Pancreas (tissue), 10 donors: Measurements from ENCODE around the gene TGM6. TPM values are rescaled to one million over a fixed set of nuclear protein-coding genes. Genes with fewer than 3 reads are reported as not detected.
A peak's percentile ranks its signal among the peaks of the same experiment; 100 is the strongest.

Experiments used
- ATAC-seq, 4 donors: fragments of 200-7000 bp; cut with Tn5 transposase; one replicate each; pipeline versions ENCODE4 v1.8.0 to v1.9.1; 2020; ENCODE audit warnings: mild to moderate bottlenecking in 4 of 4, moderate library complexity in 4 of 4
- DNase-seq, 6 donors: peaks; one replicate each; pipeline ENCODE4 v3.0.0-alpha.2; 2020
- FAIRE-seq: peaks from 2 replicates; lab custom pipeline; 2012; peaks lifted over from hg19 to GRCh38; lab: Jason Lieb, UNC
- H3K27ac ChIP-seq, 4 donors: fragments of 200-600 bp; sonication (generic); 1 replicate in 3 of 4; 2 replicates in 1 of 4; pipeline versions ENCODE4 v1.5.0 to v1.8.0; 2020
- H3K27me3 ChIP-seq, 4 donors: fragments of 200-600 bp; one replicate each; pipeline ENCODE4 v1.8.0; 2021
- H3K36me3 ChIP-seq, 3 donors: fragments of 200-600 bp; sonication (generic) in 1 of 3; one replicate each; pipeline versions ENCODE4 v1.5.0 to v1.8.0; 2020 to 2021
- H3K4me1 ChIP-seq, 3 donors: fragments of 200-600 bp; one replicate each; pipeline ENCODE4 v1.8.0; 2021
- H3K4me3 ChIP-seq, 4 donors: fragments of 200-600 bp; sonication (generic) in 2 of 4; one replicate each; pipeline versions ENCODE4 v1.5.0 to v1.8.0; 2020 to 2021
- H3K9me3 ChIP-seq, 4 donors: fragments of 200-600 bp; one replicate each; pipeline ENCODE4 v1.8.0; 2021
- CTCF ChIP-seq, 4 donors: fragments of 200-600 bp; sonication (generic) in 3 of 4; IDR thresholded peaks; one replicate each; pipeline versions ENCODE4 v1.5.0 to v1.8.0; 2021; ENCODE audit warnings: antibody characterized with exemption in 4 of 4
- WGBS, 2 donors: extraction: QIAGEN DNeasy Blood & Tissue Kit; methylation state at CpG; one replicate each; pipeline ENCODE4 v1.1.7; 2013; 5-methylcytosine and 5-hydroxymethylcytosine counted together
- intact Hi-C, 3 donors: fragments of 100-400 bp; cut with DNase I; formaldehyde crosslinking; loops; one replicate each; pipeline versions ENCODE4 v1.11.1 to v1.14.2; 2022
- polyA plus RNA-seq, 2 donors: library from polyadenylated mRNA; stranded (reverse); fragments of 200-250 nt; gene quantifications; one replicate each; pipeline ENCODE4 v1.2.3, GENCODE V29; 2013
- total RNA-seq, 6 donors: library from RNA; stranded (reverse); fragmentation: NEBNext Ultra II Directional in 4 of 6; extraction: Animal tissue kit (Norgen Biotek cat#: 25700) in 4 of 6; gene quantifications; one replicate each; pipeline versions ENCODE4 v1.2.1 to v1.2.4, GENCODE V29; 2021 to 2023
- donor health status: healthy with polysubstance abuse.
- donor health status: DM: no; HTN: no; CAD: no; lungs with moderate emphysema.
- donor health status: DM: no; HTN: no; CAD: no.
- donor health status: control.
- donor health status: control.
- donor health status: Bipolar disorder and iron deficiency.
- donor health status: DM: yes; HTN: yes; CAD: no.
- donor health status: DM: no; HTN: no; CAD: no.
- donor health status: DM: no; HTN: no; CAD: no.
- donor health status: DM: yes; HTN: yes; CAD: no.

The TGM6 gene
- total and polyA plus RNA-seq, 8 donors: not detected

GRCh38 chr20:2465100-2465499 lies 84.4 kb downstream of the TGM6 start:
- Histone ChIP-seq H3K36me3 (peaks cover 17 to 72% (median 57%) of the 10 kb centered on the region in 3 donors), H3K4me3 (no peak overlapping the region), H3K4me1 (peaks cover 0 to 15% (median 10%) of the 10 kb centered on the region in 3 donors), H3K27ac (no peak overlapping the region), H3K27me3 (no peaks in the 10 kb centered on the region), H3K9me3 (no peaks in the 10 kb centered on the region)
- 96 to 98% methylated on average over 6 of the region's 6 CpGs for WGBS, 2 donors
- no peak for TF ChIP-seq CTCF (IDR thresholded peaks at IDR 0.05)
- DNase-seq (no peak), ATAC-seq (no peak), FAIRE-seq (no peak)
- intact Hi-C loops: no loop called here

GRCh38 chr20:2467412-2467811 lies 86.7 kb downstream of the TGM6 start:
- no peak for ATAC-seq
- FAIRE-seq: no peak
- Histone ChIP-seq H3K27ac (no peak overlapping the region), H3K36me3 (peaks cover 13 to 49% (median 45%) of the 10 kb centered on the region in 3 donors), H3K9me3 (no peaks in the 10 kb centered on the region), H3K27me3 (no peaks in the 10 kb centered on the region), H3K4me3 (no peak overlapping the region), H3K4me1 (peaks cover 0 to 15% (median 10%) of the 10 kb centered on the region in 3 donors)
- intact Hi-C loops: no loop called here
- no peak for TF ChIP-seq CTCF (IDR thresholded peaks at IDR 0.05)
- WGBS, 2 donors: 85% methylated on average over 5 of the region's 5 CpGs
- no peak for DNase-seq

DNA sequence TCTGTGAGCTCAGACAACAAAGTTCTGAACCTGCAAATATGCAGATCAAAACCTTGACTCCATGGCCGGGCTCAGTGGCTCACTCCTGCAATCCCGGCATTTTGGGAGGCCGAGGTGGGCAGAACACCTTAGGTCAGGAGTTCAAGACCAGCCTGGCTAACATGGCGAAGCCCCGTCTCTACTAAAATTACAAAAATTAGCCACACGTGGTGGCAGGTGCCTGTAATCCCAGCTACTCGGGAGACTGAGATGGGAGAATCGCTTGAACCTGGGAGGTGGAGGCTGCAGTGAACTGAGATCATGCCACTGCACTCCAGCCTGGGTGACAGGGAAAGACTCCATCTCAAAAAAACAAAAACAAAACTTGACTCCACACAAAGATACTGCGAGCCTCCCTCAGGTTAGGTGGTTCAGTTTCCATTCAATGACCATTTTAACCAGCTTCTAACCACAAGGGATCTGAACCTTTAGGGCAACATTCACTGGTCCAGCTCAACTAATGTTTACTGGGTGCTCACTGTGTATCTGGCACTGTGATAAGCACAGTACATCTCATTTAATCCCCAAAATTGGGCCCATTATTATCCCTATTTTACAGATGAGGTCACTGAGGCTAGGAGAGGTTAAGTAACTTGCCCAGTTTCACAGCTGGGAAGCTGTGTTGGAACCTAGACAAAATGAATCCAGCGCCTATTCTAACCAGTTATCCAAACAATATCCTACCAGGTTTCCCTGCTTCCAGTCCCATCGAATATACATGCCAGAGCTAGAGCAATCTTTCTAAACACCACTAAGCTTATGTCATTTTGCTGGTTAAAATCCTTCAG lies 88.1 kb downstream of the TGM6 start:
- DNase-seq (no peak), ATAC-seq (no peak), FAIRE-seq (no peak)
- peak overlapping the region in 1 of 4 donors; percentile 95 for H3K4me3 ChIP-seq
- H3K27ac ChIP-seq: no peak overlapping the region
- H3K36me3 ChIP-seq: peaks cover 12 to 35% (median 32%) of the 10 kb centered on the region in 3 donors
- intact Hi-C loops: no loop called here
- no peak for TF ChIP-seq CTCF (IDR thresholded peaks at IDR 0.05)
- no peaks in the 10 kb centered on the region for H3K9me3 ChIP-seq
- WGBS, 2 donors: 68 to 71% methylated on average over 11 of the region's 11 CpGs
- peaks cover 0 to 15% (median 10%) of the 10 kb centered on the region in 3 donors for H3K4me1 ChIP-seq
- no peaks in the 10 kb centered on the region for H3K27me3 ChIP-seq

DNA sequence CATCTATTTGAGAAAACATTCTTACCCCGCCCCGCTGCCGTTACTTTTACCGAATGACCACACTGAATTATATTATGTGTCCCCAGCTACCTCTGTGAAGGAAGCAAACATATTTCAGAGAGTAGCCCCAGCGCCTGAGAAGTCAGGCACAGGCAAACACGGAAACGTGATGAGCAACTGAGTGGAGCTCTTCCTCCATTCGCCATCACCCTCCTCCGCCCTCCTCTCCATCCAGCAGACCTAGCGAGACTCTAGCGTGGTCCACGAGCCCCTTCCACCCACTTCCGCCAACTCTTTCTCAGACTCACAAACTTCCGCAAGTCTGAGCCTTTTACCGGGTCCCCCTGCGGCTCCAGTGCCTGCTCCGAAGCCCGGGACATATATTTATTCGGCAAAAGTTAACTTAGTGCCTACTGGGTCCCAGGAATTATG lies 89.3 kb downstream of the TGM6 start:
- Histone ChIP-seq H3K9me3 (no peaks in the 10 kb centered on the region), H3K4me1 (peaks cover 0 to 15% (median 10%) of the 10 kb centered on the region in 3 donors), H3K27me3 (no peaks in the 10 kb centered on the region), H3K4me3 (peak overlapping the region; percentile 48 to 95 (median 76)), H3K36me3 (peaks cover under 1 to 23% (median 19%) of the 10 kb centered on the region in 3 donors), H3K27ac (peak overlapping the region; percentile 62 to 95 (median 80))
- ATAC-seq (peak; percentile 38 to 75 (median 54)), DNase-seq (peak in 5 of 6 donors; percentile 18 to 42 (median 37)), FAIRE-seq (no peak)
- intact Hi-C loops: no loop called here
- TF ChIP-seq CTCF (IDR thresholded peaks at IDR 0.05): no peak
- WGBS, 2 donors: 0 to 1% methylated on average over 19 of the region's 19 CpGs
